ENCODE data around the gene ARL14EP.

ARL14EP gene

DNA sequence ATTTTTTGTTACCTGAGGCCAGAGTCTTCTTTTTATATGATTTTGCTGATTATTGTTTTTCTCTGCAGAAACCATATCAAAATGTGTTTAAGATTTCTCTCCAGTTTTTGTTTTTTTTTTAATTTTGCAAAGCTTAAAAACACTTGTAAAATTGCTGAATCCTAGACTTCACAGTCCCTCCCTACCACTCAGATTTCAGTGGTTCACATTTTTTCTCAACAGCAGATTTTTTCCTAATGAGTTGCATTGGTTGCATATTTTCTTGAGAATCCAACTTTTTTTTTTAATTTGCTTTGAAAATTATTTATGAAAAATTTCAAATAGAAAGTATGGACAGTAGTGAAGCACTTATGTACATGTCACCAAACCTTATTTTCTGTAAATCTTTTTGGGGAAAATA lies 5.8 kb downstream of the ARL14EP start:
- DNase-seq, result no peak

GRCh38 chr11:30329150-30329940 lies 6.4 kb downstream of the ARL14EP start:
- DNase-seq, result no peak

DNA sequence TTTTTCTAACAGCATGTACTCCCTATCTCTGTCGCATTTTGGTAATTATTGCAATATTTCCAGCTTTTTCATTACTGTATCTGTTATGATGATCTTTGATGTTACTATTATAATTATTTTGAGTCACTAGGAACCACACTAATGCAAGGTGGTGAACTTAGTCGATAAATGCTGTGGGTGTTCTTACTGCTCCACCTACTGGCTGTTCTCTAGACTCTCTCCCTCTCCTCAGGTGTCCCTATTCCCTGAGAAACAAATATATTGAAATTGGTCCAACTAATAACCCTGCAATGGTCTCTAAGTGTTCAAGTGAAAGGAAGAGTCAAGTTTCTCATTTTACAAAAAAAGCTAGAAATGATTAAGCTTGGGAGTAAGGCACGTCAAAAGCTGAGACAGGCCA lies 10.5 kb downstream of the ARL14EP start:
- DNase-seq, result peak in 1 of 2 experiments; percentile 49

DNA sequence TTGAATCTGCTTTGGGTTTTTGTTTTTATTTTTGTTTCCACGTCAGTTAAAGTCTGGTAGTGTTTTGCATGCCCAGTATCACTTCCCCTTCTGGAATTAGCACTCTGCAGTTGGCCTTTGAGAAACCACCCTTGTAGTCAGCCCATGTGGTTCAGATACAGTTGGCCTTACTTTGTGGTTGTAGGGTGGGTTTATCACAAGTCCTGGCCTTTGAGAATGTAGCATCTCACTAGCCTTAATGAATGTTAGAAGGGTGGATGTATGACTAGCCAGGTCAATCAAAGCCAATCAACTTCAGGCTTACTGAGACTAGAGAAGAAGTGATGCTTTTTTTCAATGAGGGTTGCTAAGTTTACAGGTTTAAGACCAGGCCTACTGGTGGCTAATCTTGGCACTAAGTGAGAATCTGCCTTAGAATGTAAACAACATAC lies 19.8 kb downstream of the ARL14EP start:
- no peak for DNase-seq

DNA sequence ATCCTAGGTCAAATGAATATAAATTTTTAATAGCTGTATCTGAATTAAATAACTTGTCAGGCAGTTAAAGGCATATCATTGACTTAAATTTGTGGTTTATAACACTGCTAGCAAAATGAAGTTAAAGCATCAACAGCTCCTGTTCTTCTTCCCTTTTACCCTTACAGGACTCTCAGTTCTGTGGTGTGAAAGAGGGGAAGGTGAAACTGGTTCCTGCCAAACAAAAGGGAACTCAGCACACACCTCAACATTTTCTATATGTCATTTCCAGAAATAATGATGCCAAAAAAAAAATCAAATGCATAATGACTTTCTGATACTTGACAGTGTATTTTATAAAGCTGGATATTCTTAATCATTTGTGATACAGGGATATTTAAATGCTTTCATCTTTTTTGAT lies 21.2 kb downstream of the ARL14EP start:
- DNase-seq, result no peak

DNA sequence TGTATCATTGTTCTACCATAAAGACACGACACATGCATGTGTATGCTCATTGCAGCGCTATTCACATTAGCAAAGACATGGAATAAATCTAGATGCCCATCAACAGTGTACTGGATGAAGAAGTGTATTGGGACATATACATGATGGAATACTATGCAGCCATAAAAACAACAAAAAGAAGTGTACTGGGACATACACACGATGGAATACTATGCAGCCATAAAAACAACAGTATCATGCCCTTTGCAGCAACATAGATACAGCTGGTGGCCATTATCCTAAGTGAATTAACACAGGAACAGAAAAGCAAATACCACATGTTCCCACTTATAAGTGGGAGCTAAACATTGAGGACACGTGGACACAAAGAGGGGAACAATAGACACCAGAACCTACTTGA lies 22.7 kb downstream of the ARL14EP start:
- DNase-seq, result no peak

DNA sequence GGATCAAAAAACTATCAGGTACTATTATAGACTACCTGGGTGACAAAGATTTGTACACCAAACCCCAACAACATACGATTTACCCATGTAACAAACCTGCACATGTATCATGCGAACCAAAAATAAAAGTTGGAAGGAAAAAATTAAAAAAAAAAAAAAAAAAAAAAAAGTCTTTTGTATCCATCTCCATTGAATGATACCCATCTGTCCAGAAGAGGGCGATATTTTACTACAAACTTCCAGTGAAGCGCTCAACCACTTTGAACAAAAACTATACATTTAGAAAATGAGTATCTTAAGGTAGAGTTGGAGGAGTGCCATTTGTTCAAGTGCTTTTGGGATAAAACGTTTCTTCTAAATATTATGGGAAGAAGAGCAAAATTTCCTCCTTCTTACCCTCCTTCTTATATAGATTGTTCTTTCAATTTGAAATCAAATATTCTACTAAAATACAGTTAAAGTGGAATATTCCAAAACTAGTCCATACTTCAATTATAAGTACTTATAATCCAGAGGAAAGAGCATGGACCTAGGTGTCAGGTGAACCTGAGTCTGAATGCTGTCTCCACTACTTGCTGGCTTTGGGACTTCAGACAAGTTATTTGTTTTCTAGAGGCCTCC lies 23.3 kb downstream of the ARL14EP start:
- peak; percentile 55 to 87 for DNase-seq

GRCh38 chr11:30348035-30348434 lies 25.1 kb downstream of the ARL14EP start:
- no peak for DNase-seq

DNA sequence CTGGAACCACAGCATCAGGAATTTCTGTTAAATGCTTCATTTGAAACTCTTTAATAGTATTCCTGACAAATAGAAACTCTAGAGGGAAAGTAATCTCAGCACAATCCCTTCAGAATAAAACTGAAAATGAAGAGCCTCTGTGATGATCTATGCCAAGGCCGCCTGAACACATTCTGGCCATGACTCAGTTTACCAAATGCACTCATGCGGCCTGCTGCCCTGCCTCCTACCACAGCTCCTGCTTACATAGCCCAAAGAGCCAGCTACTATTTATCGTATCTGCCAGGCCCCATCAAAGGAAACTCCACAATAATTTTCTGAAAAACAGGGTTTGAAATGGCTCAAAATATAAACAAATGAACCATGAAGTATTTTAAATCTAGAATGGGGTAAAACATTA lies 27.0 kb downstream of the ARL14EP start:
- no peak for DNase-seq

DNA sequence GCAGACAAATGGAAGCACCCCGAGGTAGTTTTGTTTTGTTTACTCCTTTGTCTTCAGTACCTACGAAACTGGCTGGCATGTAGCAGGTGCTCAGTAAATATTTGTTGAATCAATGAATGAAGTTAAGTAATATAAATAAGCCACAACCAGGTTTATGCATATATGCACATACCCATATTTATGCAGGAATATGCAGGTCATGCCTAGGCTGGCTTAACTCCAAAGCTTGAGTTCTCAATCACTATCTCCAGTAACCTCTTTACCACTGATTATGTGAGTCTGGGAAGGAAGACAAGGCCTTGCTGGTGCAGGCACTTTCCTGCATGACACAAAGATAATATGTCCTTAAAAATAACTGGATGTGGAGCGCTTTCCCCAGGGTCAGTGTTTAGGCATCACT lies 27.5 kb downstream of the ARL14EP start:
- DNase-seq, result no peak

DNA sequence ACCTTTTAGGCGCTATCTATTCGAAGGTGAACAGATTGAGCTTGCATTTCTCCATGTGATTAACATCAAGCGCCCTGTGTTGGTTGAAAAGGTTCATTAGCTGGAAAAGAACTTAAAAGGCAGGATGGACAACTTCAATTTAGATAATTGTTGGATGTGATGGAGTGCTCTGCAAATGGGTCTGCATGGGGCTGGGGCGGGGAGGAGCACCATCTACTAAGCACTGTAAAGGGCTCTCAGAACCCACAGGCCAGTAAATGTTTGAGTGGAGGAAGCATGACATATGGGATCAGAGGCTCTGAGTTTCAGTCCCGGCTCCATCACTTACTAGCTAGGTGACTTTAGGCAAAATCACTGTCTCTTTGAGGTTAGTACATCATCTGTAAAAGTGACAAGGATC lies 28.2 kb downstream of the ARL14EP start:
- no peak for DNase-seq

GRCh38 chr11:30356391-30356790 lies 33.5 kb downstream of the ARL14EP start:
- no peak for DNase-seq

- no peak for DNase-seq
Measured at GRCh38 chr11:30357872-30358271, 35.0 kb downstream of the ARL14EP start.

DNA sequence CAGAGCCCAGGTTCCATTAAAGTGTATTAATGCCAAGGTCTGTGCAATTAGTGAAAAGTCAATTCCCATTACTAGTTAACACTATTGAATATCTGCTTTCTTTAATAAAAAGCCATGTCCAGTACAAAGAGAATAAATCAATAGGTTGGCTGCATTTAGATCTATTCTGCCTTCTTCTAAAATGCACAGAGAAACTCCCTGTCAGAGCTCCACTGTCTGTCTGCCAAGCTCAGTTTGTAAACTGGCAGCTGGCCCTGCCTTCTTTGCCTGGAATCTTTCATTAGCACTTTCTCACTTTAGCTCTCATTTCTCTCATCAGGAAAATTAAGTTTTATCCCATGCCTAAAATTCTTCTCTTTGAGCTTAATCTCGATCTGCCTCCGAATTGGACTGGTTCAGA lies 35.6 kb downstream of the ARL14EP start:
- DNase-seq, result no peak

DNA sequence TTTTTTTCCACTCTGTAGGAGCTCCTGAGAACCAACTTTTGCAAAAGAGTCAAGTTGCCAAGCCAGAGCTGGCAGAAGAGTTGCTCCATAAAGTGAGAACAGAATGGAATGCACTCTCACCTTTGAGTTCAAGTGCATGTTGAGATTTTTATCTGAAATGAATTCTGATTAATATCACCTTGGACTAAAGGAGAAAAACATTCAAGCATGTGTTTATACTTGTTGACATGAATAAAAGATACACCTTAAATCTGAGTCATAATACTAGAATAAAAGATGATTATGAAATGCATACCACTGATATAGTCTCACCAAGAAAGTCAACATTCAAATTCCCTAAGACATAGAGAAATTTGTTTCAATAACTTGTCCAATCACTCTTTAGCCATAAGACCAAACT lies 37.8 kb downstream of the ARL14EP start:
- no peak for DNase-seq

GRCh38 chr11:30364139-30364836 lies 41.4 kb downstream of the ARL14EP start:
- DNase-seq, result no peak

DNA sequence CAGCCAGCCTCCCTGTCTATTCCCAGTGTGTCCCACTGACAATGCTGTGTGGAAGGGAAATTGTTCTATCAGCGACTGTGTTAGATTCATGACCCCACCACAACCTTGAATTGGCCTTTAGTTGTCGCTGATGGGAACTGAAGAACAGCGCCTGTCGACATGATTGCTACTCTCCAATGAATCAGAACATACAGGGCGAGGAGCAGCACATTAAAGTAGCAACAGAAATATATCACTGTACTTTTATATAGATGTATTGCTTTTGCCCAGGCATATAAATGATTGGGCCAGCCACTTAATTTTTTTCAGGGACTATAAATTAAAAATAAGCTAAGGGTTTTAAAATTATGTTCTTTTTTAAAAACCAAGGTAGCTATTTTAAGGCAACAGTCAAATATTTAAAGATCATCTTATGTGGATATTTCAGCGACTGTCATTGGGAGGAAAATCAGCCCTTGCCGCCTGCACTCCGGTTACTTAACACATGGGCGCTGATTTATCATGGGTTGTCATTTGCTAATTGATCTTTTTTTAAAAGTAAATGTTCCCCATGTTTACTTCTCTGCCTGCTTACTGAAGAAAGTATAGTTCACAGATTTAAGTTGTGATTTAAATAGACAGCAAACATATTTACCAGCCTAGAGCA lies 42.1 kb downstream of the ARL14EP start:
- no peak for DNase-seq

- DNase-seq, result no peak
Measured at GRCh38 chr11:30365793-30366517, 43.1 kb downstream of the ARL14EP start.

DNA sequence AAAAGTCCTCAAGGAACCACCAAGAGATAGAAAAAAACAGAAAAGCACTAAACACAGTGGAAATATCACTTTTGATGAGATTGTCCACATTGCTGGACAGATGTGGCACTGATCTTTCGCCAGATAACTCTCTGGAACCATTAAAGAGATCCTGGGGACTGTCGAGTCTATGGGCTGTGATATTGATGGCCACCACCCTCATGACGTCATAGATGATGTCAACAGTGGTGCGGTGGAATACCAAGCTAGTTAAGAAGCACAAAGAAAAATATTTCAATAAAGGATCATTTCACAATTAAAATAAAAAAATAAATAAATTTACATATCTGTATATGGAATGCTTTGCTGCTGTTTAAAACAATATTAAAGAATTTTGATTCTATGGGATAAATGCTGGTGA lies 45.5 kb downstream of the ARL14EP start:
- no peak for DNase-seq

DNA sequence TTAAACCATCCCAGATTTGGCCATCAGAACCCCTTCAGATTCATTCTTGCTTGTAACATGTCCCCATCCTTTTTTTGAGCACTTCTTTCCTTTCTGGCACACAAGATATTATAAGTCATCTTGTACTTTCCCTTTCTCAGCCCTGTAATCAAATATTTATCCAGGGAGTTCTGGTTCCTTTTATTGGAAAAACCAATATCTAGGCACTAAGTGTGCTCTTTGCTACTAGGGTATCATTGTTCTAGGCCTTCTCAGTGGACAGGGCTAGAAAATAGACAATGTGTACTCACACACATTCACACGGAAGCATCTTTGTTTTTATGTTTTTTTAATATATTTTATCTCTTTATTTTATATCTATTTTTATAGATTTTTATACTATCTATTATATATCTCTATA lies 47.3 kb downstream of the ARL14EP start:
- no peak for DNase-seq

DNA sequence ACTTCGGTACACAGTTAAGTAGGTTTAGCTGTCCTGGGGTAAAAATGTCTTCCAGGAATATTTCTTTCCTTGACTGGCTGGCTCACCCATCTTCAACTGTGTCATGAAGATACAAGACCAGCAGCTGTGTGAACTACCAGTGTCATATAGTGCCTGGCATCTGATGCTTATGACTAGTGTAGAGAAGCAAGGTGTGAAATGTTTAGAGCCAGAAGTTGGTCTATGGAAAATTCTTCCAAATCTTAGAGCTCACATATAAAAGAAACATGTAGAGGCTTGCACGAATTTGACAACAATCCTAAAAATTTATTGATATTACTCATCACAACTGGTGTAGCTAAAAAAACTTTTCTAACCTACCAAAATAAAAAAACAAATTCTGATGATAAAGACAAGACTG lies 54.4 kb downstream of the ARL14EP start:
- no peak for DNase-seq

GRCh38 chr11:30380846-30381245 lies 57.9 kb downstream of the ARL14EP start:
- no peak for DNase-seq

DNA sequence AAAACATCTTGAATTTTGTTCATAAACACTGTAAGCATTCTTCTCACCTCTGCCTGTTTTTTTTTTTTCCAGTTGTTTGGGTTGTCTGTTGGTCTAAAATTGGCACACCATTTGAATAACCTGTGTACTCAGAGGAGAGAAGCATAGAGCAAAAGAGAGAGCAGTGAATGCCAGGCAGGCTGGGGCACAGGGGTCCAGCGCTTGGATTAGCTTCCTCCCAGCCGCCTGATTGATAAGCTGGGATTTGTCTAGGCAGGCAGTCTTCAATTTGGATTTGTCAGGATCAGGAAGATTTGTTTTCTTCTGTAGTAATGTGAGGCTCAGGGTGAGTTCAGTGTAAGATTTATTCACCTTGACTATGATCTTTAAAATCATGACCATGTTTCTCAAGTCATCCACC lies 59.0 kb downstream of the ARL14EP start:
- peak; percentile 89 to 95 for DNase-seq

Data from NCI-H526 (cell line).